NCI-H510A treated with DMSO at 0.1 percent for 48 hours (cell line): ENCODE measurements around the gene KRTAP16-1.
"Not testable (repeated sequence)": the region's sequence is repeated elsewhere in the genome, so short reads cannot be mapped to it uniquely, and the experiment has no call there.

Experiments
- DNase-seq: peaks from one replicate; lab custom pipeline; 2025; lab: John Stamatoyannopoulos, UW

Gene KRTAP16-1

DNA sequence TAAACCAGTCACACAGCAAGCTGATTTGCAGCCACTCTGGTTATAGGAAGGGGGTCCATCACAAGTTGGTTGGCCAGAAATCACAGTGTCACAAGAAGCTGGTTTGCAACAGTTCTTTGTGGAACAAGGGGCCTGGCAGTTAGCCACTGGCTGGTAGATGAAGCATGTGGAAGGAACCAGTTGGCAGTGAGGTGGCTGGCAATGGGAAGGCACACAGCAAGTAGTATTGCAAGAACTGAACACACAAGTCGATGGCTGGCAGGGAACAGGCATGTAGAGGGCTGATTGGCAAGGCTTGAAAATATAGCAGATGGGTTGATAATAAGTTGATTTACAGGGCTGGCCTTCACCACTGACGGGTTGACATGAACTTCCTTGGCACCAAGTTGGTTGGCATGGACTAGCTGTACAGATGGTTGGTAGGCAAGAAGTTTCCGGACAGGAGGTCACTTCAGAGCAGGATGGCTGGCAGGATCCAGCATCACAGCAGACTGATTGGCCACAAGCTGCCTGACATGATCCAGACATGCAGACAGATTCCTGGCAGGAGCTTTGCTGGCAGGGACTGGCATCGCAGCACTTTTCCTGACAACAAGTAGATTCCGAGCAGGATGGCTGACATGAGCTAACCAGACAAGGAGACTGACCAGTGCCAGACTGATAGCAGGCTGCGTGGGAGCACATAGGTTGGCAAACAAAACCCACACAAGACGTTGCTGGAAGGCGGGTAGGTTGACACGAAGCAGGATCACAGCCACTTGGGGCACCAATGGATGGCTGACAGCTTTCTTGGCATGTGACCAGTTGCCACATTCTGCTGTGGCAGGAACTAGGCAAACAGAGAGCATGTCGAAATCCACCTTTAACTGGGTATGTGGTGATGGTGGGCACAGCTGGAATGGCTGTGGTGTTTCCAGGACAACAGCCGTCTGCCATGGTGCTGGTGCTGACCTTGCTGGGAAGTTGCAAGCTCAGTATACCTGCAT lies 6.9 kb downstream of the KRTAP16-1 start, which contains the start of gene KRTAP29-1:
TSS of gene KRTAP29-1 (minus strand) at position 936 of the 986 bp plus-strand sequence. CDS start at position 936, 0 bp downstream.
- no peak for DNase-seq

DNA sequence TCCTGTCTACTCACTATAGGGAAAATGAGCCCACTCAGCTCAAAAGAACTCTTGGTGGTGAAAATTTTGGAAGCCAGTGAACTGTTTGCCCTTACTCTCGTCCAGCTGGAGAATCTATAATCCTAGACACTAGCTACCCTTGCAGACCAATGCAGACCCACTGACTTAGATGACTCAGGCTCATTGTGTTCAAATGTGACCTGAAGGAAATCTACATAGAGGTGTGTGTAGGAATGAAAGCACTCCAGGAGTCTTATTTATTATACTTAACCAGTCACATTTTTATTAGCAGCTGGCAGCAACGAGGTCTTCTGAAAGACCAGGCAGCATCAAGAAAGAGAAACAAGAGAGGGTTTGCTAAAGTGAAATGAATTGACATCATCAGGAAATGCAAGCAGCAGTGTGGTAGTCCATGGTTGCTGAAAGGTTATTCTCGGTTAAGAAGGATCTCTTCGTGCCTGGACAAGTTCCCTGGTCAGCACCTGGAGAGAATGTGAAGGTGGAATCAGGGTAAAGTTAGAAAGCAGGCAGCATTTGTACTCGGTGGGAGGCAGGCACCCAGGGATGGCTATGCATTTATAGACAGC lies 7.8 kb downstream of the KRTAP16-1 start:
- DNase-seq = peak; percentile 9

- DNase-seq = no peak
Measured at GRCh38 chr17:41298458-41299135, 10.5 kb downstream of the KRTAP16-1 start.

DNA sequence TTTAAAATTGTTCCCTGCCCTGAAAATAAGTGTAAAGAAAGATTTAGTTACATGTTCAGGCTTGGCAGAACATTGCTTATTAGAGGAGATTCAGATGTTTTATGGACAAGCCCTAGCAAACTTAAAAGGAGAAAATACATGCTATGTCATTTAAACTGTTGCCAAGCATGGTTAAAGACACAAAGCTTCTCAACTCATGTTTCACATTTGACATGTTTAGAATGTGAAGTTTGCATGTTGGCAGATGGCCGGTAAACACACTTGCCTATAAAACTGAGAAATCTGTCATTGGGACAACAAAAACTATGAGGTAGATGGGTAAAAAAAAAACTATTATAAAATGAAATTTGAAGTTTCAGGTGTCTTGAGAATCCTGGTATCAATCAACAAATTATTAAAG lies 12.3 kb downstream of the KRTAP16-1 start:
- no peak for DNase-seq

DNA sequence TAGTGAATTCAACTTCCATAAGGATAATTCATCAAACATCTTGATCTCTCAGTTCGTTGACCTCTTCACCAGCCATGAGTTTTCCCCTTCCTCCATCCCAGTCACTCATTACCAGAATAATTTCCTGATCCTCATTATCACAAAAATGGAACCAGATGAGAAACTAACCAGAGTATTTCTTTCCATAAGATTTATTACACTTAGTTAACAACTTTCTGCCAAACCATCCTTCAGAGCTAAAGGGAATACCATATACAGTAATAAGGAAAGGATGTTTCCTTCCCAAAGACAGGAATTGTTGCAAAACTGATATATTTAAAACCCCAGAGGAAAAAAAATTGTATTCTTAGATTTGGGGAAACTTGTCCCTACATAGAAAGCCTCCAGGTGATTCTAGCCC lies 15.1 kb downstream of the KRTAP16-1 start:
- DNase-seq = no peak

DNA sequence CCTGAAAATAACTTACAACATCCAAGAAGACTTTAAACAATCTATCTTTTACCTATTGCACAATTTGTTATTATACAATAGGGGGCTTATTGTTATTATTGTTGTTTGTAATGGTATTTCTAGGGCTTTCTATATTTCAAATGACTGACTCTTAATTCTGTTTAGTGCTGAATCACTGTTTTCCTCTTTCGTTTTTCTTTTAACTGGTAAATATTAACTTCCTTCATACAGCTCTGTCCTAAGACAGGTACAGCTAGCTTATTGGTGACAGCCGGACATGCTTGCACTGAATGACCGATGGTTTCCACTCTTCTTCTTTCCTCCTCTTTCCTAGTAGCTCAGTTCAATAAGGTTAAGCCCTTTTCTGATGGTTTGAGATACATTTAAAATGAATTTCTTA lies 22.1 kb downstream of the KRTAP16-1 start:
- no peak for DNase-seq

GRCh38 chr17:41284546-41284945 lies 24.6 kb downstream of the KRTAP16-1 start:
- no peak for DNase-seq

DNA sequence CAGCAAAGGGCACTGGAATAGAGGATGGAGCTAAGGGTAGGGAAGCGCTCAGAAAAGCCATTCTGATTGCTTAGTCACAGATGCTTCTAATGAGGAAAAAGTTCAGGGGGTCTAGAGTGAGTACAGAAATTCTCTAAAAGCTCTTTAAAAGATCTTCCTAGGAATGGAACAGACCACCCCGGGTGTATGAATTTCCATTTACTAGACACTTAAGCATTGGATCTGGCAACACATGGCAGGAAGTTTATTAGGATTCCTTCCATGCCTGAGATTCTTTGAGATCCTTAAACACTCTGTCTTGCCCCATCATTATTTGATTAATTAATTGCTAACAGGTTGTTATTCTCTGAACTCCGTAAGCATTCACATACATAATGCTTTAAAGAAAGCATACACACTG lies 25.1 kb downstream of the KRTAP16-1 start:
- DNase-seq = no peak

- no peak for DNase-seq
Measured at GRCh38 chr17:41278176-41278955, 30.7 kb downstream of the KRTAP16-1 start.

DNA sequence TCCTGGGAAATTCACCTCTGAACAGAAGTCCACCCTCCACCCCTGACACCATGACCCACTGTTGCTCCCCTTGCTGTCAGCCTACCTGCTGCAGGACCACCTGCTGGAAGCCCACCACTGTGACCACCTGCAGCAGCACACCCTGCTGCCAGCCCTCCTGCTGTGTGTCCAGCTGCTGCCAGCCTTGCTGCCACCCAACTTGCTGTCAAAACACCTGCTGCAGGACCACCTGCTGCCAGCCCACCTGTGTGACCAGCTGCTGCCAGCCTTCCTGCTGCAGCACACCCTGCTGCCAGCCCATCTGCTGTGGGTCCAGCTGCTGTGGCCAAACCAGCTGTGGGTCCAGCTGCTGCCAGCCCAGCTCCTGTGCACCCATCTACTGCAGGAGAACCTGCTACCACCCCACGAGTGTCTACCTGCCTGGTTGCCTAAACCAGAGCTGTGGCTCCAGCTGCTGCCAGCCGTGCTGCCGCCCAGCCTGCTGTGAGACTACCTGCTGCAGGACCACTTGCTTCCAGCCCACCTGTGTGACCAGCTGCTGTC lies 33.4 kb downstream of the KRTAP16-1 start, which contains the start of gene KRTAP9-7:
TSS of gene KRTAP9-7 (plus strand) at position 51 of the 543 bp plus-strand sequence. CDS start at position 51, 0 bp downstream.
- not testable (repeated sequence) for DNase-seq

GRCh38 chr17:41271858-41272257 lies 37.3 kb downstream of the KRTAP16-1 start:
- no peak for DNase-seq

GRCh38 chr17:41271323-41271722 lies 37.8 kb downstream of the KRTAP16-1 start:
- not testable (repeated sequence) for DNase-seq

DNA sequence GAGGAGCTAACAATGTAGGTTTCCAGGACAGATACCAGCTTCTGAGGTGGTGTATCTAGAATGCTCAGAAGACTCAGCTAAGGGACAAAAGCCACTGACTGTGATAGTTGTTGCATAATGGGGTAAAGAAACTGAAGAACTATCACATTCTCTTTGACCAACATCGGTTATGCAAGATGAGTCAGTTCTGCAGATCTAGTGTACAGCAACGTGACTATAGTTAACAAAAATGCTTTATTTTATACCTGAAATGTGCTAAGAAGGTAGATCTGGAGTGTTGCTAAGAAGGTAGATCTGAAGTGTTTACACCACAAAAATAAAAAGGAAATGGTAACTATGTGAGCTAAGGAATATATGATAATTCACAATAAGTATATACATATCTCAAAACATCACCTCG lies 41.4 kb downstream of the KRTAP16-1 start:
- DNase-seq = no peak

DNA sequence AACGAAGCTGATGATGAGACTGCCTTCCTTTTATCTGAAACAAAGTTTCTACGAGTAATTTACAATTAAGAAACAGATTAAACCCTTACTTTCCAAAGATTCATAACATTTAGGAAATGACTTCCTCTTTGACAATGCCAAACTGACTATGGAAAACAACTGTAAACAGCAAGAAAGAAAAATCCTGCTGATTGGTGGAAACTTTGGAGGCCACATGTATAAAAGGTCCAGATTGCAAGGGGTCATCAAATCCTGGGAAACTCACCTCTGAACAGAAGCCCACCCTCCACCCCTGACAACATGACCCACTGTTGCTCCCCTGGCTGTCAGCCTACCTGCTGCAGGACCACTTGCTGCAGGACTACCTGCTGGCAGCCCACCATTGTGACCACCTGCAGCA lies 44.0 kb downstream of the KRTAP16-1 start, which contains the start of gene KRTAP9-6:
TSS of gene KRTAP9-6 (plus strand) at position 301 of the 400 bp plus-strand sequence. CDS start at position 301, 0 bp downstream.
- DNase-seq = no peak

- no peak for DNase-seq
Measured at GRCh38 chr17:41264599-41264998, 44.5 kb downstream of the KRTAP16-1 start.

GRCh38 chr17:41263212-41263611 lies 45.9 kb downstream of the KRTAP16-1 start:
- no peak for DNase-seq

- no peak for DNase-seq
Measured at GRCh38 chr17:41258406-41258805, 50.7 kb downstream of the KRTAP16-1 start.
